ENCODE results near the gene S100A9.
"Not testable (repeated sequence)": the region's sequence is repeated elsewhere in the genome, so short reads cannot be mapped to it uniquely, and the experiment has no call there.

S100A9 gene

DNA sequence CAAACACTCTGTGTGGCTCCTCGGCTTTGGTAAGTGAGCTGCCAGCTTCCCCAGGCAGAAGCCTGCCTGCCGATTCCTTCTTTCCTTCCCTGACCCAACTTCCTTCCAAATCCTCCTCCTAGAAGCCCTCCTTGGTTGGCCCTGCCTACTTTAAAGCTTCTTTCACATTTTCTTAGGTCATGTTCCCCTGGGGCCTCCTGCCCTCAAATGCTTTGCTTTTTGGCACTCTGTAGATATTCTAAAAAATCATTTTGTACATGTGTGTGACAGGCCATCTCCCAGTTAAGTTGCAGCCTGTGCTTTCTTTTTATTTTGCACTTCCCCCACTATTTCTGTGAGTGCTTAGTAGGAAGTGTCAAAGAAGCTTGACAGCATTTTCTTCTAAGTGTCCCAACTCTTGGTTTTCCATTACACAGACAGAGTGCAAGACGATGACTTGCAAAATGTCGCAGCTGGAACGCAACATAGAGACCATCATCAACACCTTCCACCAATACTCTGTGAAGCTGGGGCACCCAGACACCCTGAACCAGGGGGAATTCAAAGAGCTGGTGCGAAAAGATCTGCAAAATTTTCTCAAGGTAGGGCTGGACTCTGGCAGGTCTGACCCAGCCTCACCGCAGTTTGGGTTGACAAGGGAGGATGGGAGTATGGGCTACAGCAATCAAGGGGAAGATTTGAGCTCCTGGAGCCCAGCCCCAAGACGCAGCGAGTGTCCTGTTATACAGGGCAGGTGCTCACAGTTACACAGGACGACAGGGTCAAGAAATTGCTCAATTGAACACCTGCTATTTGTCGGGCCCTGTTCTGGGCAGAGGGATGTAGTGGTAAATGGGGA, at the start of gene S100A9:
Gene S100A9, plus strand, starts transcription at position 2 of the 838 bp plus-strand sequence. Its CDS starts 430 bp downstream, at position 432.
- H3K27ac ChIP-seq (ENCODE audit: low read depth, low read length): no peak within 1 kb of the TSS
- H3K4me3 ChIP-seq (ENCODE audit: low read depth in 1 of 5, low read length in 5 of 5): peak within 1 kb of the TSS in 1 of 5 donors; percentile 29
- H3K27me3 ChIP-seq (ENCODE audit: control insufficient read depth in 5 of 5, insufficient read depth in 4 of 5, low read length in 5 of 5): peaks cover 0 to 6% (median 0%) of the 10 kb centered on the region in 5 donors
- H3K36me3 ChIP-seq (ENCODE audit: control insufficient read depth in 5 of 5, insufficient read depth in 5 of 5, low read length in 5 of 5): no peaks in the 10 kb centered on the region
- H3K4me1 ChIP-seq (ENCODE audit: control insufficient read depth in 5 of 5, insufficient read depth in 5 of 5, low read length in 5 of 5): peaks cover 0 to 43% (median 15%) of the 10 kb centered on the region in 5 donors
- H3K9ac ChIP-seq (ENCODE audit: low read length in 5 of 5): no peak within 1 kb of the TSS
- H3K9me3 ChIP-seq (ENCODE audit: control insufficient read depth in 5 of 5, low read length in 5 of 5): no peaks in the 10 kb centered on the region

GRCh38 chr1:153308540-153308939, 49.1 kb upstream of the S100A9 start:
- no peaks in the 10 kb centered on the region for H3K36me3 ChIP-seq (ENCODE audit: control insufficient read depth in 5 of 5, insufficient read depth in 5 of 5, low read length in 5 of 5)
- no peak overlapping the region for H3K9ac ChIP-seq (ENCODE audit: low read length in 5 of 5)
- H3K27me3 ChIP-seq (ENCODE audit: control insufficient read depth in 5 of 5, insufficient read depth in 4 of 5, low read length in 5 of 5): peaks cover 0 to 15% (median 2%) of the 10 kb centered on the region in 5 donors
- no peaks in the 10 kb centered on the region for H3K9me3 ChIP-seq (ENCODE audit: control insufficient read depth in 5 of 5, low read length in 5 of 5)
- no peaks in the 10 kb centered on the region for H3K4me1 ChIP-seq (ENCODE audit: control insufficient read depth in 5 of 5, insufficient read depth in 5 of 5, low read length in 5 of 5)
- H3K4me3 ChIP-seq (ENCODE audit: low read depth in 1 of 5, low read length in 5 of 5): no peak overlapping the region
- no peak overlapping the region for H3K27ac ChIP-seq (ENCODE audit: low read depth, low read length)

DNA sequence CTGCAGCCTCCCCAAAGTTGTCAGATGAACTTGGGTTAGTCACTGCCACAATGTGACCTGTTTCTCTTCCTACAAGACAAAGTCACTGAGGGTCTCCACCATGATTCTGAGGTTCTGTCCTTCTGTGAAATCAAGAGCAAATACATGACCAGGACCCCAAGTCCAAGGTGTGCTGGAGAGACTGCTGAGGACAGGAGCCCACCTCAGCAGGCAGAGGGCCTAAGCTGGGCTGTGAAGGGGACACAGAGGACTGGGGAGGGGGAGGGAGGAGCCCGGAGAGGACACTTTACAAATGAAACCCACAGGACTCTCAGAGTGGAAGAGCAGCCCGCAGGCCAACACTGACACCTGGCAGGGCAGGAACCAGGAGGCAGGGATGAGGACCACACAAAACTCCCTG, 48.2 kb upstream of the S100A9 start:
- Histone ChIP-seq H3K27me3 (ENCODE audit: control insufficient read depth in 5 of 5, insufficient read depth in 4 of 5, low read length in 5 of 5) (peaks cover 0 to 11% (median 2%) of the 10 kb centered on the region in 5 donors), H3K9ac (ENCODE audit: low read length in 5 of 5) (no peak overlapping the region), H3K4me1 (ENCODE audit: control insufficient read depth in 5 of 5, insufficient read depth in 5 of 5, low read length in 5 of 5) (no peaks in the 10 kb centered on the region), H3K27ac (ENCODE audit: low read depth, low read length) (no peak overlapping the region), H3K36me3 (ENCODE audit: control insufficient read depth in 5 of 5, insufficient read depth in 5 of 5, low read length in 5 of 5) (no peaks in the 10 kb centered on the region), H3K9me3 (ENCODE audit: control insufficient read depth in 5 of 5, low read length in 5 of 5) (no peaks in the 10 kb centered on the region), H3K4me3 (ENCODE audit: low read depth in 1 of 5, low read length in 5 of 5) (no peak overlapping the region)

DNA sequence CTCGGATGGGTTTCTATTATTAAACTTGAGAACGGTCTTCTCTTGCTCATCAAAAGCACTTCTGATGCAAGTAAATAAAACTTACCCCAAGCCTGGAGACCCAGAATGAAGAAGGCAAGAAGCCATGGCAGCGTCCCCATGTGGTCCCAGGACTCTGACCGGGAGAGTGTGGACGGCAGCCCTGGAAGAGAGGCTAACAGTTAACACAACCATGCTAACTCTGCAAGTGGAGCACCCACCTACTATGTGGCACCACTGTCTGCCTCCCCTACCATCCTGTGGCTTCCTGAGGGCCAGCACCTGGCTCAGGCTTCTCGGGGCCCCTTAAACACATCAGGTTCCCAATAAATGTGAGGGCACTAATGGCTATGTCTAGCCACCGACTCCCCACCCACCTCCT, 47.1 kb upstream of the S100A9 start:
- H3K27ac ChIP-seq (ENCODE audit: low read depth, low read length): no peak overlapping the region
- H3K27me3 ChIP-seq (ENCODE audit: control insufficient read depth in 5 of 5, insufficient read depth in 4 of 5, low read length in 5 of 5): peaks cover 0 to 11% (median 0%) of the 10 kb centered on the region in 5 donors
- H3K36me3 ChIP-seq (ENCODE audit: control insufficient read depth in 5 of 5, insufficient read depth in 5 of 5, low read length in 5 of 5): no peaks in the 10 kb centered on the region

GRCh38 chr1:153312570-153313186, 45.0 kb upstream of the S100A9 start, which contains the start of gene PGLYRP3:
TSS of gene PGLYRP3 (minus strand) at chr1:153312952. CDS start at chr1:153310665, 2,287 bp downstream.
- Histone ChIP-seq H3K27me3 (ENCODE audit: control insufficient read depth in 5 of 5, insufficient read depth in 4 of 5, low read length in 5 of 5) (peaks cover 0 to 3% (median 0%) of the 10 kb centered on the region in 5 donors), H3K4me1 (ENCODE audit: control insufficient read depth in 5 of 5, insufficient read depth in 5 of 5, low read length in 5 of 5) (no peaks in the 10 kb centered on the region), H3K9ac (ENCODE audit: low read length in 5 of 5) (no peak within 1 kb of the TSS), H3K4me3 (ENCODE audit: low read depth in 1 of 5, low read length in 5 of 5) (no peak within 1 kb of the TSS), H3K36me3 (ENCODE audit: control insufficient read depth in 5 of 5, insufficient read depth in 5 of 5, low read length in 5 of 5) (no peaks in the 10 kb centered on the region), H3K27ac (ENCODE audit: low read depth, low read length) (no peak within 1 kb of the TSS), H3K9me3 (ENCODE audit: control insufficient read depth in 5 of 5, low read length in 5 of 5) (no peaks in the 10 kb centered on the region)

More for the DNA sequence above, 47.1 kb upstream of the S100A9 start:
- no peak overlapping the region for H3K9ac ChIP-seq (ENCODE audit: low read length in 5 of 5)
- no peaks in the 10 kb centered on the region for H3K4me1 ChIP-seq (ENCODE audit: control insufficient read depth in 5 of 5, insufficient read depth in 5 of 5, low read length in 5 of 5)
- no peak overlapping the region for H3K4me3 ChIP-seq (ENCODE audit: low read depth in 1 of 5, low read length in 5 of 5)
- H3K9me3 ChIP-seq (ENCODE audit: control insufficient read depth in 5 of 5, low read length in 5 of 5): no peaks in the 10 kb centered on the region

- Histone ChIP-seq H3K9ac (ENCODE audit: low read length in 5 of 5) (no peak overlapping the region), H3K27ac (ENCODE audit: low read depth, low read length) (no peak overlapping the region), H3K4me1 (ENCODE audit: control insufficient read depth in 5 of 5, insufficient read depth in 5 of 5, low read length in 5 of 5) (no peaks in the 10 kb centered on the region), H3K36me3 (ENCODE audit: control insufficient read depth in 5 of 5, insufficient read depth in 5 of 5, low read length in 5 of 5) (no peaks in the 10 kb centered on the region), H3K9me3 (ENCODE audit: control insufficient read depth in 5 of 5, low read length in 5 of 5) (no peaks in the 10 kb centered on the region), H3K27me3 (ENCODE audit: control insufficient read depth in 5 of 5, insufficient read depth in 4 of 5, low read length in 5 of 5) (peaks cover 0 to 3% (median 0%) of the 10 kb centered on the region in 5 donors), H3K4me3 (ENCODE audit: low read depth in 1 of 5, low read length in 5 of 5) (no peak overlapping the region)
These were observed 44.4 kb upstream of the S100A9 start for GRCh38 chr1:153313288-153313687.

DNA sequence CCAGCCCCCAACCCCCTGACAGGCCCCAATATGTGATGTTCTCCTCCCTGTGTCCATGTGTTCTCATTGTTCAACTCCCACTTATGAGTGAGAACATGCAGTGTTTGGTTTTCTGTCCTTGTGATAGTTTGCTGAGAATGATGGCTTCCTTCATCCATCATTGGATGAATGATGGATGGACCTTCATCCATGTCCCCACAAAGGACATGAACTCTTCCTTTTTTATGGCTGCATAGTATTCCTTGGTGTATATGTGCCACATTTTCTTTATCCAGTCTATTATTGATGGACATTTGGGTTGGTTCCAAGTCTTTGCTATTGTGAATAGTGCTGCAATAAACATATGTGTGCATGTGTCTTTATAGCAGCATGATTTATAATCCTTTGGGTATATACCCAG, 43.3 kb upstream of the S100A9 start:
- not testable (repeated sequence) for H3K27ac ChIP-seq (ENCODE audit: low read depth, low read length); H3K9ac ChIP-seq (ENCODE audit: low read length in 5 of 5); H3K4me3 ChIP-seq (ENCODE audit: low read depth in 1 of 5, low read length in 5 of 5); H3K9me3 ChIP-seq (ENCODE audit: control insufficient read depth in 5 of 5, low read length in 5 of 5); H3K27me3 ChIP-seq (ENCODE audit: control insufficient read depth in 5 of 5, insufficient read depth in 4 of 5, low read length in 5 of 5); H3K4me1 ChIP-seq (ENCODE audit: control insufficient read depth in 5 of 5, insufficient read depth in 5 of 5, low read length in 5 of 5); H3K36me3 ChIP-seq (ENCODE audit: control insufficient read depth in 5 of 5, insufficient read depth in 5 of 5, low read length in 5 of 5)

DNA sequence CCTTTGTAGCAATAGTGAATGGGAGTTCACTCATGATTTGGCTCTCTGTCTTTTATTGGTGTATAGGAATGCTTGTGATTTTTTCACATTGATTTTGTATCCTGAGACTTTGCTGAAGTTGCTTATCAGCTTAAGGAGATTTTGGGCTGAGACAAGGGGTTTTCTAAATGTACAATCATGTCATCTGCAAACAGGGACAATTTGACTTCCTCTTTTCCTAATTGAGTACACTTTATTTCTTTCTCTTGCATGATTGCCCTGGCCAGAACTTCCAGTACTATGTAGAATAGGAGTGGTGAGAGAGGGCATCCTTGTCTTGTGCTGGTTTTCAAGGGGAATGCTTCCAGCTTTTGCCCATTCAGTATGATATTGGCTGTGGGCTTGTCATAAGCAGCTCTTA, 41.6 kb upstream of the S100A9 start:
- not testable (repeated sequence) for H3K4me3 ChIP-seq (ENCODE audit: low read depth in 1 of 5, low read length in 5 of 5); H3K27me3 ChIP-seq (ENCODE audit: control insufficient read depth in 5 of 5, insufficient read depth in 4 of 5, low read length in 5 of 5); H3K9ac ChIP-seq (ENCODE audit: low read length in 5 of 5); H3K27ac ChIP-seq (ENCODE audit: low read depth, low read length); H3K9me3 ChIP-seq (ENCODE audit: control insufficient read depth in 5 of 5, low read length in 5 of 5); H3K36me3 ChIP-seq (ENCODE audit: control insufficient read depth in 5 of 5, insufficient read depth in 5 of 5, low read length in 5 of 5); H3K4me1 ChIP-seq (ENCODE audit: control insufficient read depth in 5 of 5, insufficient read depth in 5 of 5, low read length in 5 of 5)

- not testable (repeated sequence) for H3K9ac ChIP-seq (ENCODE audit: low read length in 5 of 5); H3K36me3 ChIP-seq (ENCODE audit: control insufficient read depth in 5 of 5, insufficient read depth in 5 of 5, low read length in 5 of 5); H3K4me3 ChIP-seq (ENCODE audit: low read depth in 1 of 5, low read length in 5 of 5); H3K4me1 ChIP-seq (ENCODE audit: control insufficient read depth in 5 of 5, insufficient read depth in 5 of 5, low read length in 5 of 5); H3K27ac ChIP-seq (ENCODE audit: low read depth, low read length); H3K27me3 ChIP-seq (ENCODE audit: control insufficient read depth in 5 of 5, insufficient read depth in 4 of 5, low read length in 5 of 5)
- H3K9me3 ChIP-seq (ENCODE audit: control insufficient read depth in 5 of 5, low read length in 5 of 5): peaks cover 4 to 23% (median 13%) of the 10 kb centered on the region in 5 donors
These were observed 39.5 kb upstream of the S100A9 start for GRCh38 chr1:153318145-153318544.

- Histone ChIP-seq H3K4me3 (ENCODE audit: low read depth in 1 of 5, low read length in 5 of 5) (peak overlapping the region in 1 of 5 donors; percentile 28), H3K36me3 (ENCODE audit: control insufficient read depth in 5 of 5, insufficient read depth in 5 of 5, low read length in 5 of 5) (no peaks in the 10 kb centered on the region), H3K9me3 (ENCODE audit: control insufficient read depth in 5 of 5, low read length in 5 of 5) (peaks cover 11 to 35% (median 21%) of the 10 kb centered on the region in 5 donors), H3K27ac (ENCODE audit: low read depth, low read length) (no peak overlapping the region), H3K27me3 (ENCODE audit: control insufficient read depth in 5 of 5, insufficient read depth in 4 of 5, low read length in 5 of 5) (peaks cover 0 to 5% (median 0%) of the 10 kb centered on the region in 5 donors), H3K9ac (ENCODE audit: low read length in 5 of 5) (no peak overlapping the region), H3K4me1 (ENCODE audit: control insufficient read depth in 5 of 5, insufficient read depth in 5 of 5, low read length in 5 of 5) (no peaks in the 10 kb centered on the region)
These were observed 35.1 kb upstream of the S100A9 start for GRCh38 chr1:153322568-153322967.
